Ovary (tissue), 9 donors: ENCODE data around the gene RHBG. TPM values are rescaled to one million over a fixed set of nuclear protein-coding genes. Genes with fewer than 3 reads are reported as not detected.

Source experiments
- DNase-seq, 5 donors: peaks; one replicate each; pipeline ENCODE4 v3.0.0-alpha.2; 2019 to 2020
- H3K27ac ChIP-seq, 2 donors: fragments of 200-600 bp; one replicate each; pipeline versions ENCODE4 v1.5.1 to v1.8.0; 2019 to 2022
- H3K27me3 ChIP-seq: fragments of 200-600 bp; one replicate; pipeline ENCODE4 v1.8.0; 2022
- H3K36me3 ChIP-seq: fragments of 200-600 bp; sonication (generic); one replicate; pipeline ENCODE4 v1.5.1; 2019
- H3K4me1 ChIP-seq: one replicate; pipeline ENCODE4 v1.8.1; 2013; ENCODE audit warnings: mild to moderate bottlenecking, moderate library complexity; ENCODE audit not compliant: insufficient read depth
- H3K4me3 ChIP-seq: fragments of 200-600 bp; sonication (generic); one replicate; pipeline ENCODE4 v1.5.1; 2017
- H3K9me3 ChIP-seq, 2 donors: fragments of 200-600 bp in 1 of 2; sonication (generic) in 1 of 2; one replicate each; pipeline versions ENCODE4 v1.5.1 to v1.8.1; 2013 to 2019; ENCODE audit warnings: mild to moderate bottlenecking in 1 of 2, moderate library complexity in 1 of 2
- CTCF ChIP-seq, 3 donors: fragments of 450-650 bp in 2 of 3; fragments of 200-600 bp in 1 of 3; IDR thresholded peaks; one replicate each; pipeline versions ENCODE4 v1.5.1 to v1.8.0; 2016 to 2022; ENCODE audit warnings: antibody characterized with exemption in 3 of 3, mild to moderate bottlenecking in 1 of 3
- EP300 ChIP-seq: sonication (generic); formaldehyde crosslinking; IDR thresholded peaks from one replicate; pipeline ENCODE4 v1.6.1; 2017; ENCODE audit warnings: antibody characterized with exemption
- POLR2A ChIP-seq: fragments of 450-650 bp; IDR thresholded peaks from one replicate; pipeline ENCODE4 v1.6.1; 2017; ENCODE audit warnings: antibody characterized with exemption, mild to moderate bottlenecking, moderate library complexity
- WGBS, 3 donors: extraction: QIAGEN DNeasy Blood & Tissue Kit in 1 of 3; methylation state at CpG; one replicate each; pipeline versions ENCODE4 v1.1.5 to v1.1.7; 2013 to 2017; 5-methylcytosine and 5-hydroxymethylcytosine counted together
- intact Hi-C, 4 donors: fragments of 100-400 bp; cut with DNase I; formaldehyde crosslinking; loops; one replicate each; pipeline versions ENCODE4 v1.11.0 to v1.15.1; 2022 to 2023
- polyA plus RNA-seq, 2 donors: library from polyadenylated mRNA; stranded (reverse); fragments of 200-250 nt in 1 of 2; fragments of 350-450 nt in 1 of 2; fragmentation: Illumina TruSeq in 1 of 2; extraction: RNeasy Lipid Tissue Mini Kit (QIAGEN cat#74804) in 1 of 2; gene quantifications; one replicate each; pipeline ENCODE4 v1.2.3, GENCODE V29; 2013 to 2014
- total RNA-seq, 7 donors: library from RNA; depleted of rRNA in 2 of 7; stranded (reverse); fragments of >200 nt in 2 of 7; fragmentation: NEBNext Ultra II Directional in 3 of 7; extraction: Animal tissue kit (Norgen Biotek cat#: 25700) in 3 of 7; gene quantifications; one replicate each; pipeline versions ENCODE4 v1.1.0 to v1.2.4, GENCODE V29; 2016 to 2023
- donor health status: DM: no; HTN: no; CAD: no; lungs with moderate emphysema.
- donor health status: DM: no; HTN: no; CAD: no.
- donor health status: Bipolar disorder and iron deficiency.
- donor health status: DM: yes; HTN: yes; CAD: no.
- donor health status: DM: no; HTN: no; CAD: no.
- donor health status: DM: yes; HTN: yes; CAD: no.

The RHBG gene
- total and polyA plus RNA-seq, 9 donors = 2.3 to 27.4 (median 13.6) TPM

- Histone ChIP-seq H3K27ac (peak overlapping the region; percentile 11 to 75), H3K4me1 (peaks cover 28% of the 10 kb centered on the region), H3K36me3 (no peaks in the 10 kb centered on the region), H3K4me3 (no peak overlapping the region), H3K27me3 (no peaks in the 10 kb centered on the region), H3K9me3 (no peaks in the 10 kb centered on the region)
- intact Hi-C loops = no loop called here
- peak; percentile 89 to 96 (median 94) for DNase-seq
- no peak for TF ChIP-seq EP300
- TF ChIP-seq CTCF (IDR thresholded peaks at IDR 0.05) = no peak
- no peak for TF ChIP-seq POLR2A
- WGBS, 3 donors = 22 to 25% (median 24%) methylated on average over 7 of the region's 7 CpGs
Observed at GRCh38 chr1:156371553-156372264, 2.7 kb downstream of the RHBG start.

- Histone ChIP-seq H3K27ac (peak overlapping the region; percentile 11 to 75), H3K27me3 (no peaks in the 10 kb centered on the region), H3K36me3 (no peaks in the 10 kb centered on the region), H3K4me1 (peaks cover 28% of the 10 kb centered on the region), H3K4me3 (no peak overlapping the region), H3K9me3 (no peaks in the 10 kb centered on the region)
- intact Hi-C loops = no loop called here
- DNase-seq = no peak
- TF ChIP-seq EP300 = no peak
- no peak for TF ChIP-seq CTCF (IDR thresholded peaks at IDR 0.05)
- TF ChIP-seq POLR2A = no peak
Observed at GRCh38 chr1:156372265-156372586, 3.2 kb downstream of the RHBG start.

GRCh38 chr1:156372876-156373275 is 3.9 kb downstream of the RHBG start:
- 45 to 67% (median 49%) methylated on average over 4 of the region's 4 CpGs for WGBS, 3 donors
- Histone ChIP-seq H3K4me1 (peaks cover 28% of the 10 kb centered on the region), H3K9me3 (no peaks in the 10 kb centered on the region), H3K4me3 (no peak overlapping the region), H3K27ac (peak overlapping the region in 1 of 2 donors; percentile 75), H3K36me3 (no peaks in the 10 kb centered on the region), H3K27me3 (no peaks in the 10 kb centered on the region)
- intact Hi-C loops = no loop called here
- TF ChIP-seq POLR2A = no peak
- TF ChIP-seq CTCF (IDR thresholded peaks at IDR 0.05) = no peak
- TF ChIP-seq EP300 = no peak
- no peak for DNase-seq

- Histone ChIP-seq H3K36me3 (no peaks in the 10 kb centered on the region), H3K27ac (peak overlapping the region in 1 of 2 donors; percentile 75), H3K27me3 (no peaks in the 10 kb centered on the region), H3K4me3 (no peak overlapping the region), H3K9me3 (no peaks in the 10 kb centered on the region), H3K4me1 (peaks cover 28% of the 10 kb centered on the region)
- intact Hi-C loops = no loop called here
- TF ChIP-seq CTCF (IDR thresholded peaks at IDR 0.05) (no peak), EP300 (no peak), POLR2A (no peak)
- no peak for DNase-seq
Observed at GRCh38 chr1:156373546-156373945, 4.5 kb downstream of the RHBG start.
